Measurements from ENCODE around the gene RAB31.

DNA sequence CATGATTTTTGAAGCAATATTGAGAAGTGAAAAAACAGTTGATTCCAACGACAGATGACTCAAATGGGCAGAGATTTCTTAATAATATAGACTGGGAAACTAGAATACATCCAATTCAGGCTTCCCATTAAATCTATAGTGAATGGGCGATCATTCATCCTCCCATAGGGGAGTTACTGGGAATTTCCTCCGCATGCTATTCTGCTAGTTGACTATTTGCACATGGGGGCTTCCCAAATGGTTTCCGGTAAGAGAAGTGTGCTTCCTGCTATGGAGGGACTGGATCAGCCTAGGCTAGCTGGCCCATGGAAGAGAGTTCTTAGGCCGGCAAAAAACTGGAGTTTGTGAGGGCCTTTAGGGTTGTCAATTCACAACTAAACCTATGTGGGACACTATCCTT is 203.1 kb downstream of the RAB31 start:
- no peak for TF ChIP-seq POLR2AphosphoS5 (IDR thresholded peaks at IDR 0.05)
- no peak for TF ChIP-seq CTCF (IDR thresholded peaks at IDR 0.05)
- TF ChIP-seq EP300 (IDR thresholded peaks at IDR 0.05) = no peak
